ENCODE measurements around the gene ADD3.

Gene ADD3

DNA sequence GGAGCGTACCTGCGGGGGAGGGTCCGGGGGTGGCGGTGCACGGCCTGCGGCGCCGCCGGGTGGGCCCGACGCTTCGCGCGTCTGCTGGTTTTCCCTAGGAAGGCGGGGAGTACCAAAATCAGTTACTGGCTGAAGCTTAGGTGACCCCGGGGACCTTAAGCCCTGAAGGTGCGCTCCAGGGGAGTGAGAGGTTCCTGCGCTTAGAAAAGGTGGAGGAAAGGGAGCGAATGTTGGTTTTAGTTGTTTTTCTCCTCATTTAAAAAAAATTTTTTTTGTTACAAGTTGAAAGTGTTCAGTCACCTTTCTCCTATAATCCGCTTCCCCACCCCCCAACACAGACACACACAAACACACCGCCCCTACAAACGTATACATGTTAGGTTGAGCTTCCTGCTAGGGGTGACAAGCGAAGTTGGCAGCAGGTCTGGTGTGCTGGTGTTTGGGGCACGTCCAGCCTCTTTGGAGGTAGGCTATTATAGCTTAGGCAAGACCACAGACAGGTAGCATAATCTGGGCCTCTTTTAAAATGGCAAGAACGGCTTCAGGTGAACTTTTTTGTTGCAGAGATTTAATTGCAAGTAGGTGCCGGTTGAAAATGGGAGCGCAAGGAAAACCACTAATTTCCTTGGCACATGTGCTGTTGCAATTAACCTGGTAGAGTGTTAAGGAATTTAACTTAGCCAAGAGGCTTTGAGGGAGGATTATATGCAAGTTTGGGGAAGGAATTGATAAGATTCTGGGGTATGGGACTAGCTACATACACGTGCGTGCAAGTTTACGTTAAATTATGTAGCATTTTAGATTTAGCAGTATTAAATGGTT lies 945 bp downstream of the ADD3 start (continued):
- TF ChIP-seq, protein P1, sequence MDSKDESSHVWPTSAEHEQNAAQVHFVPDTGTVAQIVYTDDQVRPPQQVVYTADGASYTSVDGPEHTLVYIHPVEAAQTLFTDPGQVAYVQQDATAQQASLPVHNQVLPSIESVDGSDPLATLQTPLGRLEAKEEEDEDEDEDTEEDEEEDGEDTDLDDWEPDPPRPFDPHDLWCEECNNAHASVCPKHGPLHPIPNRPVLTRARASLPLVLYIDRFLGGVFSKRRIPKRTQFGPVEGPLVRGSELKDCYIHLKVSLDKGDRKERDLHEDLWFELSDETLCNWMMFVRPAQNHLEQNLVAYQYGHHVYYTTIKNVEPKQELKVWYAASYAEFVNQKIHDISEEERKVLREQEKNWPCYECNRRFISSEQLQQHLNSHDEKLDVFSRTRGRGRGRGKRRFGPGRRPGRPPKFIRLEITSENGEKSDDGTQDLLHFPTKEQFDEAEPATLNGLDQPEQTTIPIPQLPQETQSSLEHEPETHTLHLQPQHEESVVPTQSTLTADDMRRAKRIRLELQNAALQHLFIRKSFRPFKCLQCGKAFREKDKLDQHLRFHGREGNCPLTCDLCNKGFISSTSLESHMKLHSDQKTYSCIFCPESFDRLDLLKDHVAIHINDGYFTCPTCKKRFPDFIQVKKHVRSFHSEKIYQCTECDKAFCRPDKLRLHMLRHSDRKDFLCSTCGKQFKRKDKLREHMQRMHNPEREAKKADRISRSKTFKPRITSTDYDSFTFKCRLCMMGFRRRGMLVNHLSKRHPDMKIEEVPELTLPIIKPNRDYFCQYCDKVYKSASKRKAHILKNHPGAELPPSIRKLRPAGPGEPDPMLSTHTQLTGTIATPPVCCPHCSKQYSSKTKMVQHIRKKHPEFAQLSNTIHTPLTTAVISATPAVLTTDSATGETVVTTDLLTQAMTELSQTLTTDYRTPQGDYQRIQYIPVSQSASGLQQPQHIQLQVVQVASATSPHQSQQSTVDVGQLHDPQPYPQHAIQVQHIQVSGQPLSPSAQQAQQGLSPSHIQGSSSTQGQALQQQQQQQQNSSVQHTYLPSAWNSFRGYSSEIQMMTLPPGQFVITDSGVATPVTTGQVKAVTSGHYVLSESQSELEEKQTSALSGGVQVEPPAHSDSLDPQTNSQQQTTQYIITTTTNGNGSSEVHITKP (tag by site-specific recombination; IDR thresholded peaks at IDR 0.05): peak; percentile 98
- 0 out of 2 replicates have a peak, but pooled peaks have one; percentile 7 for TF ChIP-seq KLF16 (tag by site-specific recombination; IDR thresholded peaks at IDR 0.05)
- TF ChIP-seq, protein P2, sequence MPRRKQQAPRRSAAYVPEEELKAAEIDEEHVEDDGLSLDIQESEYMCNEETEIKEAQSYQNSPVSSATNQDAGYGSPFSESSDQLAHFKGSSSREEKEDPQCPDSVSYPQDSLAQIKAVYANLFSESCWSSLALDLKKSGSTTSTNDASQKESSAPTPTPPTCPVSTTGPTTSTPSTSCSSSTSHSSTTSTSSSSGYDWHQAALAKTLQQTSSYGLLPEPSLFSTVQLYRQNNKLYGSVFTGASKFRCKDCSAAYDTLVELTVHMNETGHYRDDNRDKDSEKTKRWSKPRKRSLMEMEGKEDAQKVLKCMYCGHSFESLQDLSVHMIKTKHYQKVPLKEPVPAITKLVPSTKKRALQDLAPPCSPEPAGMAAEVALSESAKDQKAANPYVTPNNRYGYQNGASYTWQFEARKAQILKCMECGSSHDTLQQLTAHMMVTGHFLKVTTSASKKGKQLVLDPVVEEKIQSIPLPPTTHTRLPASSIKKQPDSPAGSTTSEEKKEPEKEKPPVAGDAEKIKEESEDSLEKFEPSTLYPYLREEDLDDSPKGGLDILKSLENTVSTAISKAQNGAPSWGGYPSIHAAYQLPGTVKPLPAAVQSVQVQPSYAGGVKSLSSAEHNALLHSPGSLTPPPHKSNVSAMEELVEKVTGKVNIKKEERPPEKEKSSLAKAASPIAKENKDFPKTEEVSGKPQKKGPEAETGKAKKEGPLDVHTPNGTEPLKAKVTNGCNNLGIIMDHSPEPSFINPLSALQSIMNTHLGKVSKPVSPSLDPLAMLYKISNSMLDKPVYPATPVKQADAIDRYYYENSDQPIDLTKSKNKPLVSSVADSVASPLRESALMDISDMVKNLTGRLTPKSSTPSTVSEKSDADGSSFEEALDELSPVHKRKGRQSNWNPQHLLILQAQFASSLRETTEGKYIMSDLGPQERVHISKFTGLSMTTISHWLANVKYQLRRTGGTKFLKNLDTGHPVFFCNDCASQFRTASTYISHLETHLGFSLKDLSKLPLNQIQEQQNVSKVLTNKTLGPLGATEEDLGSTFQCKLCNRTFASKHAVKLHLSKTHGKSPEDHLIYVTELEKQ (tag by site-specific recombination; IDR thresholded peaks at IDR 0.05; ENCODE audit: borderline replicate concordance): no peak
- no peak for TF ChIP-seq ZBTB21 (tag by site-specific recombination; IDR thresholded peaks at IDR 0.05)
- TF ChIP-seq, protein P3, sequence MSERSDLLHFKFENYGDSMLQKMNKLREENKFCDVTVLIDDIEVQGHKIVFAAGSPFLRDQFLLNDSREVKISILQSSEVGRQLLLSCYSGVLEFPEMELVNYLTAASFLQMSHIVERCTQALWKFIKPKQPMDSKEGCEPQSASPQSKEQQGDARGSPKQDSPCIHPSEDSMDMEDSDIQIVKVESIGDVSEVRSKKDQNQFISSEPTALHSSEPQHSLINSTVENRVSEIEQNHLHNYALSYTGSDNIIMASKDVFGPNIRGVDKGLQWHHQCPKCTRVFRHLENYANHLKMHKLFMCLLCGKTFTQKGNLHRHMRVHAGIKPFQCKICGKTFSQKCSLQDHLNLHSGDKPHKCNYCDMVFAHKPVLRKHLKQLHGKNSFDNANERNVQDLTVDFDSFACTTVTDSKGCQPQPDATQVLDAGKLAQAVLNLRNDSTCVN (tag by site-specific recombination; optimal IDR thresholded peaks at IDR 0.05): peak; percentile 12
- no peak for TF ChIP-seq REPIN1 (tag by site-specific recombination; IDR thresholded peaks at IDR 0.05; ENCODE audit: low read depth)
- no peak for TF ChIP-seq OSR2 (tag by site-specific recombination; IDR thresholded peaks at IDR 0.05)
- 0 out of 2 replicates have a peak, but pooled peaks have one; percentile 20 for TF ChIP-seq ZNF677 (tag by site-specific recombination; IDR thresholded peaks at IDR 0.05)
- peak; percentile 73 for TF ChIP-seq GLIS2 (tag by site-specific recombination; IDR thresholded peaks at IDR 0.05)
- TF ChIP-seq IKZF3 (tag by site-specific recombination; IDR thresholded peaks at IDR 0.05): no peak
- no peak for TF ChIP-seq ZNF76 (tag by site-specific recombination; IDR thresholded peaks at IDR 0.05; ENCODE audit: borderline replicate concordance, low read depth)
- no peak for TF ChIP-seq ZNF830 (tag by site-specific recombination; IDR thresholded peaks at IDR 0.05; ENCODE audit: low read depth)
- TF ChIP-seq ZNF660 (tag by site-specific recombination; IDR thresholded peaks at IDR 0.05): 0 out of 2 replicates have a peak, but pooled peaks have one; percentile 5
- TF ChIP-seq ZNF623 (tag by site-specific recombination; IDR thresholded peaks at IDR 0.05): 0 out of 2 replicates have a peak, but pooled peaks have one; percentile 3
- TF ChIP-seq ZNF600 (tag by site-specific recombination; IDR thresholded peaks at IDR 0.05): peak; percentile 94
- peak; percentile 33; the same call in 1 of the 2 replicates for TF ChIP-seq ZIC2 (tag by site-specific recombination; IDR thresholded peaks at IDR 0.05)
- TF ChIP-seq, protein P4, sequence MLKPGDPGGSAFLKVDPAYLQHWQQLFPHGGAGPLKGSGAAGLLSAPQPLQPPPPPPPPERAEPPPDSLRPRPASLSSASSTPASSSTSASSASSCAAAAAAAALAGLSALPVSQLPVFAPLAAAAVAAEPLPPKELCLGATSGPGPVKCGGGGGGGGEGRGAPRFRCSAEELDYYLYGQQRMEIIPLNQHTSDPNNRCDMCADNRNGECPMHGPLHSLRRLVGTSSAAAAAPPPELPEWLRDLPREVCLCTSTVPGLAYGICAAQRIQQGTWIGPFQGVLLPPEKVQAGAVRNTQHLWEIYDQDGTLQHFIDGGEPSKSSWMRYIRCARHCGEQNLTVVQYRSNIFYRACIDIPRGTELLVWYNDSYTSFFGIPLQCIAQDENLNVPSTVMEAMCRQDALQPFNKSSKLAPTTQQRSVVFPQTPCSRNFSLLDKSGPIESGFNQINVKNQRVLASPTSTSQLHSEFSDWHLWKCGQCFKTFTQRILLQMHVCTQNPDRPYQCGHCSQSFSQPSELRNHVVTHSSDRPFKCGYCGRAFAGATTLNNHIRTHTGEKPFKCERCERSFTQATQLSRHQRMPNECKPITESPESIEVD (tag by site-specific recombination; IDR thresholded peaks at IDR 0.05): 0 out of 2 replicates have a peak, but pooled peaks have one; percentile 5
- TF ChIP-seq, protein P5, sequence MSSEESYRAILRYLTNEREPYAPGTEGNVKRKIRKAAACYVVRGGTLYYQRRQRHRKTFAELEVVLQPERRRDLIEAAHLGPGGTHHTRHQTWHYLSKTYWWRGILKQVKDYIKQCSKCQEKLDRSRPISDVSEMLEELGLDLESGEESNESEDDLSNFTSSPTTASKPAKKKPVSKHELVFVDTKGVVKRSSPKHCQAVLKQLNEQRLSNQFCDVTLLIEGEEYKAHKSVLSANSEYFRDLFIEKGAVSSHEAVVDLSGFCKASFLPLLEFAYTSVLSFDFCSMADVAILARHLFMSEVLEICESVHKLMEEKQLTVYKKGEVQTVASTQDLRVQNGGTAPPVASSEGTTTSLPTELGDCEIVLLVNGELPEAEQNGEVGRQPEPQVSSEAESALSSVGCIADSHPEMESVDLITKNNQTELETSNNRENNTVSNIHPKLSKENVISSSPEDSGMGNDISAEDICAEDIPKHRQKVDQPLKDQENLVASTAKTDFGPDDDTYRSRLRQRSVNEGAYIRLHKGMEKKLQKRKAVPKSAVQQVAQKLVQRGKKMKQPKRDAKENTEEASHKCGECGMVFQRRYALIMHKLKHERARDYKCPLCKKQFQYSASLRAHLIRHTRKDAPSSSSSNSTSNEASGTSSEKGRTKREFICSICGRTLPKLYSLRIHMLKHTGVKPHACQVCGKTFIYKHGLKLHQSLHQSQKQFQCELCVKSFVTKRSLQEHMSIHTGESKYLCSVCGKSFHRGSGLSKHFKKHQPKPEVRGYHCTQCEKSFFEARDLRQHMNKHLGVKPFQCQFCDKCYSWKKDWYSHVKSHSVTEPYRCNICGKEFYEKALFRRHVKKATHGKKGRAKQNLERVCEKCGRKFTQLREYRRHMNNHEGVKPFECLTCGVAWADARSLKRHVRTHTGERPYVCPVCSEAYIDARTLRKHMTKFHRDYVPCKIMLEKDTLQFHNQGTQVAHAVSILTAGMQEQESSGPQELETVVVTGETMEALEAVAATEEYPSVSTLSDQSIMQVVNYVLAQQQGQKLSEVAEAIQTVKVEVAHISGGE (tag by site-specific recombination; conservative IDR thresholded peaks at IDR 0.05; ENCODE audit: low read depth): peak; percentile 59; the same call in 1 of the 2 replicates
- no peak for TF ChIP-seq ZNF629 (tag by site-specific recombination; IDR thresholded peaks at IDR 0.05)

Measured in HEK293 (cell line).